HT-29 (cell line): Measurements from ENCODE around the gene SP3. TPM values are rescaled to one million over a fixed set of nuclear protein-coding genes. Genes with fewer than 3 reads are reported as not detected.

Source experiments
- DNase-seq: peaks from one replicate; pipeline ENCODE4 v3.0.0-alpha.2; 2015; ENCODE audit warnings: low spot score
- total RNA-seq: library from RNA; depleted of rRNA; stranded (reverse); fragments of >200 nt; shearing (Covaris generic); gene quantifications from 2 replicates; pipeline ENCODE4 v1.2.3, GENCODE V29; 2014

Gene SP3
- total RNA-seq, 1 experiment from 2014 or later, result 102 TPM

DNA sequence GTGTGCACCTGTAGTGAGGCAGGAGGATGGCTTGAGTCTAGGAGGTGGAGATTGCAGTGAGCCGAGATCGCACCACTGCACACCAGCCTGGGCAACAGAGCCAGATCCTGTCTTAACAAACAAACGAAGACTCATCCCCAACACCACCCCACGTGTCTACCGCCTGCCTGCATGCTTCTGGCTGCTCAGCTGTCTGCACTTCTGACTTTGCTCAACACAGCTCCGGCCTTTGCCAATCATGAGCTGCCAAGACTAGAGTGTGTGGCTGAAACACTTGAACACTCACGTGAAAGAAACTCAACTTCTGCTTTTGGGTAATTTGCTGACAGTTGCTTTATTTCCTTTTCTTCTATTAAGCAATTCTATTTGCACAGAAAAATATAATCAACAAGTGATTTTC lies 32.1 kb upstream of the SP3 start:
- DNase-seq, result no peak

DNA sequence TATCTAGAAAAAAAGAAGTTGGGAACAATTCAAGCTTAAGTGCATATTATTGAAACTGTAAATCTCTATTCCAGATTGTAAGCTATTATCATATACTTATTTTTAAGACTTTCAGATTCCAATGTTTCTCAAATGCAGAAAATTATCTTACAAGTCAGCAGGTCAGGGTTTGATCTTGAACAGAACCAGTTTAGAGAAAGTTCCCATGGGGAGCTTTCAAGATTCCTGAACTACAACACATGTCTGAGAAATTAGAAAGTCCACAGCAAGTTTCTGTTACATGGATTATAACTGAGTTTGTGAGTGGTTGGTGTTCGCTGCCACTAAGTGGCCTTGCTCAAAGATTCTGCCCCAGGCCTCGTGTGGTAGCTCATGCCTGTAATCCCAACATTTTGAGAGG lies 31.6 kb upstream of the SP3 start:
- DNase-seq, result no peak

DNA sequence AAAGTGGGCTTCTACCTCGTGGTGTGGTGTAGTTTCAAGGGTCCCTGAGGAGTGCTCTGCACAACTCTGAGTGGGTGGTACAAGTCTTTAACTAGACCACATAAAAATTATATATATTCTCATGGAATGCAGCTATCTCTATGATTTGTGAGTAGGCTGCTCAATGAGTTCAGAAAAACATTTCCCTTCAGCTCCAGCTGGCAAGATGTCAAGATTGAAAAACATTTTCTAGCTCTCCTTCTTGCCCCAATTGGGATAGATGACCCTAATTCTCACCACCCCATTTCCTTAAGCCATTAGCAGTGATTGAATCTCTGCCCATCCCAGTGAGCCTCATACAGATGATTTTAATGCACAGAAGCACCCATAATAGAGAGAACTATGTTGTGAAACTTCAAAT lies 28.3 kb upstream of the SP3 start:
- no peak for DNase-seq

DNA sequence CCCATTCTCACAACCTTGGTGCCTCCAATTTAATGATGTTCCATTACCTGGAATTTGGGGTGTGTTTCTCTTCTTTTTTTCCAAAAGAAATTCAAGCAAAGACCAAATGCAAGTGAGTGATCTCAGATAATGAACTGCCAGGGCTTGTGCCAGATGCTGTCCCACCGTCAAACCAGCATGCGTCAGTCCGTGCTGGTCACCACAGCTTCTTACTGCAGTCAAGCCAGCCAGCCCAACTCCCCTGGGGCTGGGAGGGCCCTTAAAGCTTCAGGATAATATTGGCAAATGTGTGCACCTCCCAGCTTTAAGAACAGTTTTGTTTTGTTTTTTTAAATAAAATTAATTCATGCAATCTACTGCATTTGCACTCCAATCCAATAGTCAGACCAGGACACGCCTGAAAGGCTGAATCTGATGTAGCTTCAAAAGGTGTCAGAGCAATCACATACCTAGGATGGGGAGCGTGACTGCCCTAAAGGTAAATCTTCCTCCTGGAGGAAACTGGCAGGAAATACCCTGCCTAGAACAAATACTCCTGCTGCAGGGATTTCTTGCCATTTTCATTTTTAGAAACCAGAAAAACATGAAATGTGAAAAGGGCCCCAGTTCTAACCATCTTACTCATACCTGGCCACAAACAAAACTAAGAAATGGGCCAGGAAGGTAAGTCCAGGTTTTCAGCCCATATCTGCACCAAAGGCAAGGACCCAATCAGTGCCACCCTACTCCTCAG lies 26.8 kb upstream of the SP3 start:
- no peak for DNase-seq

DNA sequence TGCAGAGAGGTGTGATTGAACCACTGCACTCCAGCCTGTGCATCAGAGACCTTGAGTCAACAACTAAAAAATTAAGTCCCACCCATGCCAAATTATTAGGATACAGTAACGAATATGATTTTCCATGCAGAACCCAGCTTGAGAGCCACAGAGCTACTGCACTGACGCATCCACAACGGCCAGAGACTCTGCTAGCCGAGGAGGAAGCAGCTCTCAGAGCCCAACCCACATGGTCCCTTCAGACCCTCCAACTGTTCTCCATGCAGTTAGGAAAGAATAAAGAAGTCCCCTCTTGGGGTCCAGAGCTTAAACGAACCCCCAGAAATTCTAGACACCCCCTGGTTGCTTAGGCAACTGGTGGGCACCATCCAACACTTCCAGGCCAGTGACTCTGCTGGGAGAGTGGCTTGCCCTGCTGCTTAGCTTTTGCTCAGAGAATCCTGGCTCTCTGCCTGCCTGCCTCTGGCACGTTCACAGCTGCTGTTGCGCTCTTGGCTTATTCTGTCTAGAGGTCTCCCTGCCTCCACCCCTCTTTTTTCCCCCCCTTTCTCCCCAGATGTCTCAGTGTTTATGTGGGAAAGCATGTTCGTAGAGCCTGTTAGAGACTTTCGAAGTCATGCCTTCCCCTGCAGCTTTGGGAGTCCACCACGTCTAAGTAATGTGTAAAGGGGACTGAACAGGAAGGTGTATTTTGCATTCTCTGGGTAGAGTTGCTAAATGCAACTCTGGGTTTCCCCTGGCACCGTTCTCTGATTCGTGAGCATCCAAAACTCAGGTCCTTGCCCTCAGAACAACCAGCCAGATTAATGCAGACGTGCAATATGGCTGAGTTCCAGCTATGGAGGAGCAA lies 26.0 kb upstream of the SP3 start:
- DNase-seq, result no peak

DNA sequence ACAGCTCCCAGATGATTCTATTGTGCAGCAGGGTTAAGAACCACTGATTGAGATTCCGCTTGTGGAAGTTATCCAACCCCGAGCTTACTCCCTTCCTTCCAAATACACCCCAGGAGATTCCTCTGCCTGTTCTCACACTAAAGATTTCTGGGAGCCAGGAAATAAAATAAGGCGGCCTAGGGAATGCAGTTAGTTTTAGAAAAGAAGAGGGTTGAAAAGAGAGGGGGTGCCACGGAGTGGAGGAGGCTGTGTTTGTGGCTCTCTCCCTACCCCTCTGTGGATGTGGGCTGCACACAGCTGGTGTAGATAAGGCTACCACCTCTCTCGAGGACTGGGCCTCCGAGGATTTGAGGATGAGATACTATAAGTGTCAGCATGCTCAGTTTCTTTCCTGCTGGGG lies 25.1 kb upstream of the SP3 start:
- DNase-seq, result no peak

DNA sequence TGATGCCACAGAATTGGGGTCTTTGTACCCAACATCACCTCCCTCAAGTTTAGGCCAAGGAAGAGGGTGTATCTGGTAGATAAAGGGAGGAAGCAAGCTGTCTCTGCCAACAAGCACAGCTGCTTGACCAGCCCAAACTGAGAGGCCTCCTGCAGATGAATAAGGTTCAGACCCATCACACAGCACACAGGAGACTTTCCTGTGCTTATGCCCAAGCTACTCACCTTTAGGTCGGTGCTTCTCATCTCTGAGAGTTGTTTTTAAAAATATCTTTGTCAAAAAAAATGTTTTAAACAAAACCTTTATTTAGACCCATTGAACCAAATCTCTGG lies 24.7 kb upstream of the SP3 start:
- no peak for DNase-seq

DNA sequence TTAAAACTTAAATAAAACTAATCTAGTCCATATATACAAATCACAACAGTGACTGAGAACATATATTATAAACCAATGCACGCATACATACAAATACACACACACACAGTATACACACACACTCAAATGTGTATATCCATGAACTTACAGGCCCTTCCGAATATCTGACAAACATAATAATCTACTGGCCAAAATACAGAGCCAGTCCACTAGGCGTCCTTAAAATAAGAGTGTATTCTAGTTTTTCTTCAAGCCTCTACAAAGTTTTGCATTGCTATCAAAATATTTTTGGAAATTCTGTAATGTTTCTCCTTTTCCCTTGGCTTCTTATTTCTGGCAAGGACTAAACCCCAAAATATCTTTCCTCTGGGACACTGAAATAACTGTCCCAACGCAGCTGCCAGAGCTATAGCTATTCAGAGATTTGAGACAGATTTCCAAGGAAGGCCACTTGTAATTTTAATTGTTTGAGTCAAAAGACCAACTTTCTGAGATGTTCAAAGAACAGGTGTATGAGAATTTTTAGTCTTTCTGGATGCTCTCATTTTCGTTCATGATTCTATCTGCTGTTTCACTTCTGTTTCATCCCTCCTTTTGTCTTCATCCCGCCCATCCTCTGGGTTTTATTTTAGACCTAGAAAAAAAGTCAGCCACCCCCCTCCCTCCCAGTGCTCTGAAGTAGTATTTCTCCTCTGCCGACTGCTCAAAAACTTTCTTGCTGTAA lies 24.1 kb upstream of the SP3 start:
- DNase-seq, result no peak

DNA sequence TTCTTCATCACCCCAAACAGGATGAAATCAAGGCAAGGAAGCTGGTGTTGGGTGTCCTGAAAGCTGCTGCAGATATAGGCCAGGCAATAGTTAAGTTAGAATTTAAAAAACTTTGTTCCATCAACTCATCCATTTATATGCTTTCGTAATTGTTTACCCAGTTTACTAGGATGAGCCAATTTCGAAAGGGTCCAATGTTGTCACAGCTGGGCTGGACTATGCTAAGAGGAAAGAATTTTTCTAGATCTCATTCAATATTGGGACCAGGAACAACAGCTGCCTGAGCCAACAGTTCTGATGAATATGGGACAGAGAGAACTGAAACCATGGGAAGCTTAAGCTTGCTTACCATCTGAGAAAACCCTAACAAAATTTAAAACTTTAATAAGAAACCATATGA lies 21.6 kb upstream of the SP3 start:
- DNase-seq, result no peak

DNA sequence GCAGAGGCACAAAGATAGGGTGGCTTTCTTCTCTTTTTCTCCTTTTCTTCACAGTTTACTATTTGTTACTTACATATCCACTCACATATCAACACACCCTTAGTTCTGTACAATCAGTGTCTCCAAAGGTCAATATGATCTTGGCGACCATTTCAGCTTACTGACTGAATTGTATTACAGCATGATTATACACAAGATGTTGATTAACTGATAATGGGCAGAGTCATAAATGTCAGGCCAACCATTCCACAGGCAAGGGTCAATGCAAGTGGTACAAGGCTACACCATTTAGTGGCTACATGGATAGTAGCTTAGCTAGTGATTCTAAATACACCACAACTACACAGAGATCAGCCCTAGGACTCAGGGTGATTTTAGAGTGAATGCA lies 20.4 kb upstream of the SP3 start:
- no peak for DNase-seq

DNA sequence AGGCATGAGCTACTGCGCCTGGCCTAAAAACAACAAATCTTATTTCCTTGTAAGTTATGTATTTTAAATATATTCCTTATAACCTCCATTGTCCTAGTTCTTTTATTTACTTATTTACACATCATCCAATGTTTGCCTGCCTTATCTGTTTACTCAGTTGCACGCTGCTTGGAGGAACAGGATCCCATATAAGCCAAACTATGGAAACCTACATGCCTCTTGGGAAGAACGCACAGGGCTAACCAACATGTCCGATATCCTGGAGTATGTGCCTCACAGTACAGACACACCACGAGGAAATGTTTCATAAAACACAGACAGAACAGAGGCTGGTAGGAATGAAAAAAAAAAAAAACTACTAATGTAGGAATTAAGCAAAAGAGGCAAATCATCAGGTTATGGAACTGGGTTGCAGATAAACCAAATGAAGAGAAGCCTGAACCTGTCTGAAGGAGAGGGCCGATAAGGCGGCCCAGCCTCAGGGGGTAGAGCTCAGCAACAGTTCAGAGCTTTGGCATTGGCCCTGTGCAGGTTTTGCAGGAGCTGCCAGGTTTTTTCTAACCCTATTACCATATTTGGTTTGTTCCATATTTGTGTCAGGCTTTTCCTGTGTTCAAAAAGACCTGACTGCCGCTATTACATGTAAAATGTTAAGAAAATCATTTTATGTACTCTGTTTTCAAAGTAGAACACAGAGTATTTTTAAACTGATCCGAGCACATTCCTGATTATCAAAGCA lies 19.9 kb upstream of the SP3 start:
- DNase-seq, result no peak

DNA sequence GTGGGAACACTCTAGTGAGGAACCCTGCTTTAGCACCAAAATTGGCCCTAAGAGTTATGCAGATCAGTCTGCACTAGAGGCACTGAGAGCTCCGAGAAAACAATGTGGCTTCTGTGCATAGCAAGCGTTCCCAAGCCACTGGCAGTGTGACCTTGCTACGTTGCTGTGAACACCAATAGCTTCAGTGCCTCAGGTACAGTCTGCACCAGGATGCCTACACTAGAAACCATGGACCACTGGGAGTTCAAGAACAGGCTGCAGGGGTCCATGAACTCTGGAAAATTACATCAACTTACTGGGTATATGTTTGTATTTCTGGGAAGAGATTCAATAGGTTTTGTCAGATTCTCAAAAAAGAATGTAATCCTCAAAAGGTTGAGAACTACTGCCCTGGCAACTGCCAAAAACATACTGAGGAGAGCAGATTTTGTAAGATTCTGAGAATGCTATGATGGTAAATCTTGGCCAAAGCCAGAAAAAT lies 18.3 kb upstream of the SP3 start:
- DNase-seq, result no peak

DNA sequence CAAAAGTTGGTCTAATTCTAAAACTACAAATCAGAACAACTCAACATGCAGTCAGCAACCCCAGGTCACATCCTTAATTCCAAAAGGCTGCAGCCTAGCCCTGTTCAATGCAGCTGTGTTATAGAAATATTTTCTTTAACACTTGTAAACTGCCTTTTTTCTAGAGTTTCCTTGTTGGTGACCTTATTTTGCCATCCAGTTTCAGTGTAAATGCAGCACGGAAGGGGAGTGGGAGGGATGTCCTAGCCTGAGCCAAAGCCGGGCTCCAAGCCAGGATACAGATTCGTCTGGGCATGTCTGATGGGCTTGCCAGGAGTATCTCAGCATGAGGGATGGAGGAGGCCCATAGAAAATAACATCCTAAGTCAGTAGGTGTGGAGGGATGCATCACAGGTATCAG lies 17.7 kb upstream of the SP3 start:
- no peak for DNase-seq

DNA sequence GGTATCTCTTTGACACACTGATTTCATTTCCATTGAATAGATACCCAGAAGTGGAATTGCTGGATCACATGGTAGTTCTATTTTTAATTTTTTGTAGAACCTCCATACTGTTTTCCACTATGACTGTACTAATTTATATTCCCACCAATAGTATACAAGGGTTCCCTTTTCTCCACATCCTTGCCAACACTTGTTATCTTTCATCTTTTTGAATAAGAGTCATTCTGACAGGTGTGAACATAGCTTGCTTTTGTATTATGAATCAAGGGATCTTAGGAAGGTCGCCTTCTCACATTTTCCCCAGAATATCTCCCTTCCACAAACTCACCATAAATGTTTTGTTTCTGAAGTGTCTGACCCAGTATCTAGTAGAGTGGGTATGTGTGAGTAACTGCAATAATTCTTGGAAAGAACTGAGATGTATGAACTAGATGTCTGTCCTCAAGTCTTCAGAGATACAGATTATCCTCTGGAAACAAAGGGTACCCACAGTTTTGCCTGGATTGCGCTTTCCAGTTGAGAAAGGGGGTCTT lies 17.1 kb upstream of the SP3 start:
- no peak for DNase-seq

DNA sequence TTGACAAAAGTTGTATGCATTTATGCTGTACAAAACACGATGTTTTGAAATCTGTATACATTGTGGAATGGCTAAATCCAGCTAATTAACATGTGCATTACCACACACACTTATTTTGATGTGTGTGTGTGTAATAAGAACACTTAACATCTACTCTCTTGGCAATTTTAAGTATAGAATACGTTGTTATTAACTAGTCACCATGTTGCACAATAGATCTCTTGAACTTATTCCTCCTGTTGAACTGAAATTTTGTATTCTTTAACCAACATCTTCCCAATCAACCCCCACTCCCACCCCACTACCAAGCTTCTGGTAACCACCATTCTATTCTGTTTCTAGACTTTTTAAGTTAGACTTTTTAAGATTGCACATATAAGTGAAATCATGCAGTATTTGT lies 16.3 kb upstream of the SP3 start:
- no peak for DNase-seq

DNA sequence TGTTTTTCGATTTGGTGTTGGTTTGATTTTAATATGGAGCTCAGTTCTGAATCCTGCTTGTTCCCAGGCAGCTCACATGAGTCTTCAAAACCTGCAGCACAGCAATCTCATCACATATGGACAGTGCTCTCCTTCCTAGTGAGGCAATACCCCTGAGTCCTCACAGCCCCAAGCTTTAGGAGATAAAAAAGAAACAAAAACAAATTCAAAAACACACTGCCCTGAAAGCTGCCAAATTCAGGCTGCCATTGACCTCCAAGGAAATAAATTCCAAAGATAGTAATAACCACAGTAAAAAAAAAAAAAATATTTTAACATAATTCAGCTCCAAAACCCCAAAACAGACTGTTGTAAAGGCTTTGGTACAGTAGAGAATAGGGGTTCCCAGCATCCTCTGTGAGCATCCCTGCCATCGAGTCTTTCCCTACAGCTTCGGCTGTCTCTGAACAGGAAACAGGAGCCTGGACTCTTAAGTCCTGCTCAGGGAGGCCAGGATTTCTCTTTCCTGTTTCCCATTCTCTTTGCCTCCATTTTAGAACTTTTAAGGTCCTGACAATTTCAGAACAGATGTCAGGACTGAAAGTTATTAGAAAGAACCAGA lies 14.7 kb upstream of the SP3 start:
- no peak for DNase-seq

DNA sequence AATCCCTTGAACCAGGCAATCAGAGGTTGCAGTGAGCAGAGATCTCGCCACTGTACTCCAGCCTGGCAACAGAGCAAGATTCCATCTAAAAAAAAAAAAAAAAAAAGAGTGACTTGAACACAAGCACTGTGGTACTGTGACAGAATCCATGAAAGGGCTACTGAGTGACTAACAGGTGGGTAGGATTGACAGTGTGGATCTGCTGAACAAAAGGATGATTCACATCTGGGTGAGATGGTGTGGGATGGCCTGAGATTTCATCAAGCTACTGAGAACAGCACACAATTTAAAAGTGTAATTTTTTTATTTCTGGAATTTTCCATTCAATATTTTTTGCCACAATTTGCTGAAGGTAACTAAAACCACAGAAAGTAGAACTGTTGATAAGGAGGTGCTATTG lies 13.3 kb upstream of the SP3 start:
- no peak for DNase-seq

DNA sequence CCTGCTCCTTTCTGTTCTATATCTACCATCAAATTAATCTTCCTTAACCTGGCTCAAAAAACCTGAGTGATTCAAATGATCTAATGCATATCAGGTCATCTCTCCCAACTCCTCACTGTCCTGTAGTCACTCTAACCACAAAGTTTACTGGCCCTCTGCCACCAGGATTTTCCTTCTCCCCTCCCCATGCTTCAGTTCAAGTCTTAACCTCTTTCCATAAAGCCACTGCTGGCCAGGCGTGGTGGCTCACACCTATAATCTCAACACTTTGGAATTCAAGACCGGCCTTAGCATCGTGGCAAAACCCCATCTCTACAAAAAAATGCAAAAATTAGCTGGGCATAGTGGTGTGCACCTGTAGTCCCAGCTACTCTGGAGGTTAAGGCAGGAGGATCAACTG lies 7.5 kb upstream of the SP3 start:
- DNase-seq, result peak; percentile 52

DNA sequence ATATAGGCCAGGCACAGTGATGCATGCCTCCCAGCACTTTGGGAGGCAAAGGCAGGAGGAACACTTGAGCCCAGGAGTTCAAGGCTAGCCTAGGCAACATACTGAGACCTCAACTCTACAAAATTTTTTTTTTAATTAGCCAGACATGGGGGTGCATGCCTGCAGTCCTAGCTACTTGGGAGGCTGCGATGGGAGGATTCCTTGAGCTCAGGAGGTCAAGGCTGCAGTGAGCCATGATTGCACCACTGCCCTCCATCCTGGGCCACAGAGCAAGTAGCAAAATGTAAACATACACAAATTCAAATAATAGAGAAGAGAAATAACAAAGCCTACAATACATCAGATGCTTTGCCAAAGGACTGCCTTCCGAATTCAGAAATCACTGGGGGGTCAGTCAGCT lies 7.0 kb upstream of the SP3 start:
- DNase-seq, result no peak

DNA sequence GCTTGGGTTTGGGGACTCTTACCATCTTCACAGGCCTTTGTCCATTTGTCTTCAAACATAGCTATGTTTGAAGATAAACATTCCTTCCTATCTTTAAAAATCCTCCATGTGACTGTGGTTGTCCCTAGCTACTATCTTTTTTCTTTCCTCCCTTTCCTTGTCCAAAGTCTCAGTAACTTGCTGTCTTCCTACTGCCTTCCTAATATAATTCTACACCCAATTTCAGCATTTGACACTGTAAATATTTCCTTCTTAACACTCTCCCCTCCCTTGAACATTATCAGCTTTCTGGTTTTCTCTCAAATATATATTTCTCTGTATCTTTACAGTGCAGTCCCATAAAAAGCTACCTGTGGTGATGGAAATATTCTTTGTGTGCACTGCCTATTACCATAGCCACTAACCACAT lies 5.3 kb upstream of the SP3 start:
- DNase-seq, result no peak

DNA sequence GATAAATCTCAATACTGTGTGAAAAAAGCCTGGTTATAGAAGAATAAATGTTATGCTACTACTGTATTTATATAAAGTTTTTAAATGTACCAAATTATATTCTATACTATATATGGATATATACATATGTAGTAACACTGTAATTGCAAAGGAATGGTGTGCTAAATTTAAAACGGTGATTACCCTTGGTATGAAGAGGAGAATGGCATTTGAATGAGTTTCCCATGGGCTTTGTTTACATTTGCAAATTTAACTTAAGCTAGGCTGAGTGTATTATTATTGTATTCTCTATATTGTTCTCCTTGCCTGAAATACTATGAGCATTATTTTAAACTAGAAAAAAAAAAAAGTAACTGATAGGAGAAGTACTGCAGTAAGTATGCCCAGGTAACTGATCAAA lies 4.7 kb upstream of the SP3 start:
- DNase-seq, result no peak
